GM21367 (cell line): ENCODE results near the gene AIRE.
"Not testable (repeated sequence)": the region's sequence is repeated elsewhere in the genome, so short reads cannot be mapped to it uniquely, and the experiment has no call there.

ENCODE experiments used
- ATAC-seq: cut with Tn5 transposase; IDR thresholded peaks from one replicate; pipeline ENCODE4 v1.9.1; 2021; ENCODE audit not compliant: unreplicated experiment

The AIRE gene

GRCh38 chr21:44285138-44285992 is at the start of gene AIRE:
Gene AIRE (plus strand): TSS chr21:44285876. CDS start chr21:44286007, 131 bp downstream.
- no peak for ATAC-seq

GRCh38 chr21:44240353-44240752 is 45.3 kb upstream of the AIRE start:
- not testable (repeated sequence) for ATAC-seq

- ATAC-seq, result not testable (repeated sequence)
Observed at GRCh38 chr21:44240842-44241241, 44.8 kb upstream of the AIRE start, which contains the start of gene ICOSLG. Gene ICOSLG (minus strand): TSS chr21:44240943. CDS start chr21:44240817, 126 bp downstream.

GRCh38 chr21:44241281-44241680 is 44.4 kb upstream of the AIRE start:
- not testable (repeated sequence) for ATAC-seq

- ATAC-seq, result peak; percentile 40
Observed at GRCh38 chr21:44243980-44244379, 41.7 kb upstream of the AIRE start.

GRCh38 chr21:44247904-44248303 is 37.8 kb upstream of the AIRE start:
- not testable (repeated sequence) for ATAC-seq

GRCh38 chr21:44249204-44250037 is 36.3 kb upstream of the AIRE start:
- not testable (repeated sequence) for ATAC-seq

GRCh38 chr21:44253832-44254710 is 31.6 kb upstream of the AIRE start:
- ATAC-seq, result no peak

GRCh38 chr21:44255511-44255981 is 30.1 kb upstream of the AIRE start:
- no peak for ATAC-seq

- no peak for ATAC-seq
Observed at GRCh38 chr21:44258056-44258725, 27.5 kb upstream of the AIRE start.

- no peak for ATAC-seq
Observed at GRCh38 chr21:44259082-44259705, 26.5 kb upstream of the AIRE start.

- ATAC-seq, result no peak
Observed at GRCh38 chr21:44260066-44260465, 25.6 kb upstream of the AIRE start.

GRCh38 chr21:44260791-44261631 is 24.7 kb upstream of the AIRE start:
- ATAC-seq, result no peak

GRCh38 chr21:44261675-44262295 is 23.9 kb upstream of the AIRE start, which contains the start of gene DNMT3L:
Gene DNMT3L (minus strand): TSS chr21:44261897. CDS start chr21:44261259, 638 bp downstream.
- ATAC-seq, result no peak

GRCh38 chr21:44262338-44263056 is 23.2 kb upstream of the AIRE start:
- ATAC-seq, result no peak

- no peak for ATAC-seq
Observed at GRCh38 chr21:44263221-44263760, 22.4 kb upstream of the AIRE start.

- ATAC-seq, result no peak
Observed at GRCh38 chr21:44263768-44264167, 21.9 kb upstream of the AIRE start.
